GM06990 (cell line): ENCODE results near the gene WDR91.
A peak's percentile ranks its signal among the peaks of the same experiment; 100 is the strongest.

Experiments
- DNase-seq: peaks from one replicate; pipeline ENCODE4 v3.0.0-alpha.2; 2011; ENCODE audit not compliant: insufficient read length; ENCODE audit errors: extremely low read depth
- H3K27me3 ChIP-seq: replicated peaks from 2 replicates; pipeline ENCODE4 v1.6.0; 2011; ENCODE audit warnings: low read length; ENCODE audit not compliant: control insufficient read depth, insufficient read depth
- H3K36me3 ChIP-seq: 2 replicates; pipeline ENCODE4 v1.5.1; 2011; ENCODE audit warnings: low read length; ENCODE audit not compliant: control insufficient read depth, insufficient read depth
- H3K4me3 ChIP-seq: replicated peaks from 2 replicates; pipeline ENCODE4 v1.5.1; 2011; ENCODE audit warnings: low read depth, mild to moderate bottlenecking, control low read depth, low read length
- CTCF ChIP-seq: IDR thresholded peaks from 2 replicates; pipeline ENCODE4 v1.5.1; 2011; ENCODE audit warnings: low read length, control low read depth, mild to moderate bottlenecking, inconsistent platforms; ENCODE audit not compliant: insufficient read depth, poor library complexity, severe bottlenecking

WDR91 gene

GRCh38 chr7:135167365-135167917, 43.9 kb downstream of the WDR91 start:
- Histone ChIP-seq H3K27me3 (no peaks in the 10 kb centered on the region), H3K36me3 (peaks cover 39% of the 10 kb centered on the region), H3K4me3 (no peak overlapping the region)
- DNase-seq: no peak
- no peak for TF ChIP-seq CTCF

GRCh38 chr7:135166338-135166990, 44.9 kb downstream of the WDR91 start:
- no peak for TF ChIP-seq CTCF
- no peak for DNase-seq
- Histone ChIP-seq H3K27me3 (no peaks in the 10 kb centered on the region), H3K4me3 (no peak overlapping the region), H3K36me3 (peaks cover 39% of the 10 kb centered on the region)

GRCh38 chr7:135165862-135166261, 45.5 kb downstream of the WDR91 start:
- TF ChIP-seq CTCF: no peak
- H3K36me3 ChIP-seq: peaks cover 39% of the 10 kb centered on the region
- DNase-seq: no peak

GRCh38 chr7:135164357-135165061, 46.8 kb downstream of the WDR91 start:
- TF ChIP-seq CTCF: peak; percentile 26
- no peak overlapping the region for H3K4me3 ChIP-seq
- H3K27me3 ChIP-seq: no peaks in the 10 kb centered on the region
- no peak for DNase-seq
- H3K36me3 ChIP-seq: peaks cover 39% of the 10 kb centered on the region

More at GRCh38 chr7:135165862-135166261, 45.5 kb downstream of the WDR91 start:
- no peaks in the 10 kb centered on the region for H3K27me3 ChIP-seq
- no peak overlapping the region for H3K4me3 ChIP-seq

GRCh38 chr7:135162382-135163001, 48.8 kb downstream of the WDR91 start:
- no peak for TF ChIP-seq CTCF
- Histone ChIP-seq H3K4me3 (no peak overlapping the region), H3K36me3 (peaks cover 34% of the 10 kb centered on the region), H3K27me3 (no peaks in the 10 kb centered on the region)
- no peak for DNase-seq
